AG04449 (cell line): ENCODE measurements around the gene RASSF4.

ENCODE experiments used
- CTCF ChIA-PET: fragments of 350-600 bp; formaldehyde crosslinking; extraction: SDS; loops from one replicate; lab custom pipeline; 2021; ENCODE audit warnings: antibody characterized with exemption; lab: Yijun Ruan, JAX
- POLR2A ChIA-PET: fragments of 400-600, 350-600 bp; formaldehyde crosslinking; extraction: SDS; loops from one replicate; lab custom pipeline; 2020; ENCODE audit warnings: antibody characterized with exemption, inconsistent platforms; lab: Yijun Ruan, JAX
- DNase-seq: peaks from one replicate; pipeline ENCODE4 v3.0.0-alpha.2; 2010; ENCODE audit warnings: low read depth, low spot score
- H3K4me3 ChIP-seq: 2 replicates; pipeline ENCODE4 v1.5.1; 2011; ENCODE audit warnings: low read depth, mild to moderate bottlenecking, control low read depth, low read length
- TF ChIP-seq, protein P1 (sequence below): IDR thresholded peaks from one replicate; pipeline ENCODE4 v1.5.1; 2011; ENCODE audit warnings: mild to moderate bottlenecking, moderate library complexity, low read length, control low read depth, inconsistent platforms; ENCODE audit not compliant: insufficient read depth; ENCODE audit errors: missing control alignments

Gene RASSF4

DNA sequence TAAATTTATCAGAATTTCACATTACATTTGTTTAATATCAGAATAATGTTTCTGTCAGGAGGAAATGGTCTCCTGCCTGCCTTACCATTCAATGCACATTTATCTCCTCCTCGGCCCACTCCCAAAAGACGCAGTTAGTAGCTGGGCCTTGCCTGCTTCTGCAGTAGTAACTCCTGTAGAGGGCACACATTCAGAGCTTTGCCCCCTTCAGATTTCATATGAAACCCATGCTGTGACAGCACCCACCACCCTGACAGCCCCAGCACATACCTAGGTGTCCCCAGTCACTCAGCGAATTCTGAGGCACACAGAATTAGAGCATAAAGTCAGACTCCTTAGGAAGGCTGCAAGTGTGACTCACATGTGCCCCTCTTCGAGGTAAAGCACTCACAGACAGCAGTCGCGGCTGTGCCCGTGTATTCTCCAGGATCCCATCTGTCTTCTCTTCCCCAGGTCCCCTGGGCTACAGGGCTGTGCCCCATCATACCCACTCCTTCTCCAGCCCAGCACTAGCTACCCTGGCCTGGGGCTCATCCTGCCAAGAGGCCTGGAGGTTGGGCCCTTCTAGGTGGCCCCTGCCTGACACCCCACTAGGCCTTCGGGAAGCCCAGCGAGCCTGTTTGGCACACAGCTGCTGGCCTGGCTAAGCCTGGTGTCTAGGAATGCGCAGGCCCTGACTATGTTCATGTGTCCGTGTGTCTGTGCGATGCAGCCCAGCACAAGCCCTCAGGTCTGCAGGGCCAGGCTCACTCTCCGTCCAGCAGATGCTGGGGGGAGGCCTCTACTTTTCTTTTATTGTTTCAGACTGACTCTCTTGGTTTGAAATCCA lies 23.7 kb downstream of the RASSF4 start:
- CTCF ChIA-PET = interaction anchor here (1.4 kb wide), 1 partner anchor 11 kb away, joined by 5 read pairs; no protein-coding TSS in a partner anchor
- POLR2A ChIA-PET = interaction anchor here (2.3 kb wide), 1 partner anchor 18 kb away, joined by 9 read pairs; no protein-coding TSS in a partner anchor

DNA sequence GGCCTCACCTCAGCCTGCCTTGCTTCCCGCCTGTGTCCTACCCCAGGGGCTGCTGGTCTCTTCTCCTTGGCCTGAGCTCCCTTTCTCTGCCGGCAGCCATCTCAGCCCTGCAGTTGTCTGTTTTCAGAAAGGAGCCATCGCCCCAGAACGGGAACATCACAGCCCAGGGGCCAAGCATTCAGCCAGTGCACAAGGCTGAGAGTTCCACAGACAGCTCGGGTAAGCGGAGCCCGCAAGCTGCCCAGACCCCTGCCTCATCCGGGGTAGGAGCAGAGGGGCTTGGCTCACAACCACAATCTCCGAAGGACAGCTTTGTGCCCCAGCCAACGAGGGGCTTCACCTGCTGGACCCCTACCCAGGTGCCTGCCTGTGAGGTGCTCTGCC lies 24.3 kb downstream of the RASSF4 start:
- ChIA-PET CTCF (interaction anchor here (1.8 kb wide), 1 partner anchor 51 kb away, joined by 6 read pairs; no protein-coding TSS in a partner anchor), POLR2A (no interaction called here)
- TF ChIP-seq, protein P1, sequence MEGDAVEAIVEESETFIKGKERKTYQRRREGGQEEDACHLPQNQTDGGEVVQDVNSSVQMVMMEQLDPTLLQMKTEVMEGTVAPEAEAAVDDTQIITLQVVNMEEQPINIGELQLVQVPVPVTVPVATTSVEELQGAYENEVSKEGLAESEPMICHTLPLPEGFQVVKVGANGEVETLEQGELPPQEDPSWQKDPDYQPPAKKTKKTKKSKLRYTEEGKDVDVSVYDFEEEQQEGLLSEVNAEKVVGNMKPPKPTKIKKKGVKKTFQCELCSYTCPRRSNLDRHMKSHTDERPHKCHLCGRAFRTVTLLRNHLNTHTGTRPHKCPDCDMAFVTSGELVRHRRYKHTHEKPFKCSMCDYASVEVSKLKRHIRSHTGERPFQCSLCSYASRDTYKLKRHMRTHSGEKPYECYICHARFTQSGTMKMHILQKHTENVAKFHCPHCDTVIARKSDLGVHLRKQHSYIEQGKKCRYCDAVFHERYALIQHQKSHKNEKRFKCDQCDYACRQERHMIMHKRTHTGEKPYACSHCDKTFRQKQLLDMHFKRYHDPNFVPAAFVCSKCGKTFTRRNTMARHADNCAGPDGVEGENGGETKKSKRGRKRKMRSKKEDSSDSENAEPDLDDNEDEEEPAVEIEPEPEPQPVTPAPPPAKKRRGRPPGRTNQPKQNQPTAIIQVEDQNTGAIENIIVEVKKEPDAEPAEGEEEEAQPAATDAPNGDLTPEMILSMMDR = no peak
- no peak overlapping the region for H3K4me3 ChIP-seq
- no peak for DNase-seq

More for the DNA sequence above, 23.7 kb downstream of the RASSF4 start:
- no peak for DNase-seq
- H3K4me3 ChIP-seq = no peak overlapping the region
- TF ChIP-seq, protein P1 = no peak

- CTCF ChIA-PET = interaction anchor here (1.8 kb wide), 1 partner anchor 52 kb away, joined by 6 read pairs; no protein-coding TSS in a partner anchor
- no peak overlapping the region for H3K4me3 ChIP-seq
- TF ChIP-seq, protein P1 = no peak
- no peak for DNase-seq
- POLR2A ChIA-PET = no interaction called here
Observed at GRCh38 chr10:44984671-44985101, 25.1 kb downstream of the RASSF4 start.

DNA sequence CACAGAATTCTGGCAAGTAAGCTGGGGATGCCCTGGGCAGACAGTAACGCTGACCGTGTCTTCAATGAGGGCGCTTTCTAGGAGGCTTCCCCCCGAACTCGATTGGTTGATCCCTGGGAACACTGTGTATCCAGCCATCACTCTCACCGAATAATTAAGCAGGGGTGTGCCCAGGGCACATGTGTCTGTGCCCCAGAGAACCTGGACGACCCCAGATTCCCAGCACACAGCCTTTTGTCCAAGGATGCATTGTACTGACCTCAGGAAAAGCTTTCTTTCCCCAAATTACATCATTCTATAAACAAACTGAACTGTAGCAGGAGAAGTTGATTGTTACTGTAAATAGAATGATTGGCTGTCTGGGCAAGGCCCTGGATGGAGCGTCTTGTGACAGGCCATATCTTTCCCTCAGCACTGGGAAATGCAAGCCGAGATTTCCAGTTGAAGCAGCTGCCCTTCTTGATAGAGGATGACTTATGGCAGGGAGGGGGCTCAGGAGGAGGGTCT lies 25.6 kb downstream of the RASSF4 start:
- DNase-seq = no peak
- TF ChIP-seq, protein P1 = no peak
- H3K4me3 ChIP-seq = no peak overlapping the region
- CTCF ChIA-PET = interaction anchor here (1.8 kb wide), 1 partner anchor 52 kb away, joined by 6 read pairs; no protein-coding TSS in a partner anchor
- POLR2A ChIA-PET = no interaction called here

- no peak for DNase-seq
- H3K4me3 ChIP-seq = no peak overlapping the region
- POLR2A ChIA-PET = no interaction called here
- TF ChIP-seq, protein P1 = no peak
- CTCF ChIA-PET = interaction anchor here (0.7 to 1.5 kb wide), 4 partner anchors 11 to 55 kb away, joined by 3 to 6 read pairs (median 4); no protein-coding TSS in a partner anchor
Observed at GRCh38 chr10:44986179-44986578, 26.6 kb downstream of the RASSF4 start.

DNA sequence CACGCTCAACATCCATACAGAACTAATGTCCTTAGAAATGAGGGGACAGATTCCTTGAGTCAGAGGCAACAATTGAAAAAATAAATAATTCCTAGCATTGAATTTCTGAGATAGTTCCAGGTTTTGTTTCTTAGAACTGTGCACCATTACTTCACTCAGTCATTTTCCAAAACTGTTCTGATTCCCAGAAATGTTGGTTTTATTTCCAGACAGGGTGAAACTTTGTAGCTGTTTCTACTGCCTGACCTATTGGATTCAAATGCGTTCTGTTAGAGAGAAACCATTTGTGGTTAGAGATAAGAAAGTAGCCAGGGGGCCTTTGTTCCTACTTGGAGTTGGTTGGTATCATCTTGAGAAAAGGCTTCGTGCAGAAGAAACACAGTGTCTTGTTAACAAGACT lies 27.1 kb downstream of the RASSF4 start:
- ChIA-PET CTCF (interaction anchor here (0.7 to 1.5 kb wide), 4 partner anchors 11 to 56 kb away, joined by 3 to 6 read pairs (median 4); no protein-coding TSS in a partner anchor), POLR2A (no interaction called here)
- no peak for DNase-seq
- H3K4me3 ChIP-seq = no peak overlapping the region
- TF ChIP-seq, protein P1 = no peak
